GM18858 (cell line): ENCODE data around the gene MCM6.

Experiments used
- ATAC-seq: cut with Tn5 transposase; IDR thresholded peaks from one replicate; pipeline ENCODE4 v1.9.1; 2021; ENCODE audit not compliant: unreplicated experiment

The MCM6 gene

DNA sequence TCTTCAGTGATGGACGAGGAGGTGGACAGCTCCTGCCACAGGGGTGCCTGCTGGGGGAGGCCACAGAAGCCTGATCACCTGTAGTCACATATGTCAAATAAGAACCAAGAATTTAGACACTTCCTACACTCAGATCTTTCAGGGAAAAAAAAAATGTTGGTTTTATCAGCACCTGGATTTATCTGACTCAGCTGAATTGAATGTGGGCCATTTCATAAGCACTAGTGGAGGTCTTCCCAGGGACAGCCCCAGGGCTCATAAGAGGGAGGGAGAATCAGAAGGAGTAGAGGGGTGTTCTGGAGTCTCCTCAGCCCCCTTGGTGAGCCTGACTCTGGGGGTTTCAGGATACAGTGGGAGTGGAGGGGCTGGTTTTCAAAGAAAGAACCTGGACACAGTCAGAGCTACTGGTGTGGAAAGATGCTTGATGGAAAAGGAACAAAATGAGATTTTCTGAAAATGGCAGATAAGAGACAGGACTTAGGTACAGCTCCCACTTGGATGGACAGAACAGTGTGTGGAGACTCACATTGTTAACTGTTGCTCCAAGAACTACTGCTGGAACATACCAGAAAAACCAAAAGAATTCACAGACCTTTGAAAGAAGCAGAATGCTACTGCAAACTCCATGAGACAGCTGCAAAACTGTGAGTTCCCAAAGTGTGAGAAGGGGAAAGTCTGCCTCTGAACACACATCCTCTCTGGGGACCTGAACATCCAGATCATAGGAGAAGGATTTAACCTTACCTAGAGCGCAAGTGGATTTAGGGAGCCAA, 84.6 kb downstream of the MCM6 start:
- ATAC-seq = no peak

DNA sequence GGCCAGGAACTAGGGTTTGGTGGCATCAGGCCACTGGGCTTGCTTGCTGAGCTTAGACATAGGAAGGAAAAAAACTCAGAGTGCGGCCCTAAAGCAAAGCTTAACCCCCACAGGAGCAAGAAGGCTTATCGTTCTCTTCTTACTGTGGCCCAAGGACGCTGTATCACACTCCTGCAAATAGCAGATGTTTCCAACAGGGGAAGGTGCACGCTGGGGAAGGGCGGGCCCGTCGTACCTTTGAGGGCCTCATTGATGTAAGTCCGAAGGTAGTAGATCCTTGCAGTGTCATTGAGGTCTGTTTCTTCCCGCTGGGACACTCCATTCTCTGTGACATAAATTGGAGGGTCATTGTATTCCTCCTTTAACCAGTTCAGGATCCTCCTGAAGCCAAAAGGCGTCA, 85.8 kb downstream of the MCM6 start:
- no peak for ATAC-seq
